GM12874 (cell line): ENCODE data around the gene CRABP1.

ENCODE experiments used
- CTCF ChIP-seq: IDR thresholded peaks from 2 replicates; pipeline ENCODE4 v1.5.1; 2011; ENCODE audit warnings: low read depth, mild to moderate bottlenecking, control low read depth, low read length, moderate library complexity; ENCODE audit not compliant: insufficient read depth

The CRABP1 gene

DNA sequence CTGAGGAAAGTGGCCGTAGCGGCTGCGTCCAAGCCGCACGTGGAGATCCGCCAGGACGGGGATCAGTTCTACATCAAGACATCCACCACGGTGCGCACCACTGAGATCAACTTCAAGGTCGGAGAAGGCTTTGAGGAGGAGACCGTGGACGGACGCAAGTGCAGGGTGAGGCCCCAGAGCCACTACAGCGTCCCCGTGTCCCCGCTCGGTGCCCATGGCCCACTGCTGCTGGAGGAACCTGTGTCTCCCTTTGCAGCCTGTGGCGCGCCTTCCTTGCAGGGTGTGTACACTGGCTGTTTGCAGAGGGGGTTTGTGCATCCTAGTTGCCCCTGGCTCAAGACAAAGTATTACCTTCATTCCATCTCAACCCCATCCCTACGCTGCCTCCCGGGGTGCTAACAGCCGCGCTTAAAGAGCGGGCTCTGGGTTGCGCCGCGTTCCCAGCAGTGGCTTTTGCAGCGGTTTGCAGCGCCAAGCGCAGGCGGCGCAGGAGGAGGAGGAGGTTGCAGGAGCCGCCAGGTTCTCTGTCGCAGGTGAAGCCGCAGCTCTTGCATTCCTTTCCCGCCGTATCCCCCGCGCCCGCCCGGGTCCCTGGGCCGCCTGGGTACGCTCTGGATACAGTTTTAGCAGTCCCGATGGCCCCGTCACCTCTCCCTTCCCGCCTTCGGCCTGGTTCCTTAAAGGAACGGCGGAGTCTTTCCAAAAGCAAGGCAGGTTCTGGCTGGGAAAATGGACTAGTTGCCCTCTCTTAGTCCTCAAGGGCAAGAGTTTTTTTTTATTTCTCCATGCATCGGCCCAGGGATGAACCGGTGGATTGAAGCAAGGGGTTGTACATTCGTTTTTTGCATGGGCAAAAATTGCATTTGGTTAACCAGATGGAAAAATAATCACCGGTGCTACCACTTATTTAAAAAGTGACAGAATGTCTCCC is 1.2 kb downstream of the CRABP1 start:
- TF ChIP-seq CTCF = no peak

DNA sequence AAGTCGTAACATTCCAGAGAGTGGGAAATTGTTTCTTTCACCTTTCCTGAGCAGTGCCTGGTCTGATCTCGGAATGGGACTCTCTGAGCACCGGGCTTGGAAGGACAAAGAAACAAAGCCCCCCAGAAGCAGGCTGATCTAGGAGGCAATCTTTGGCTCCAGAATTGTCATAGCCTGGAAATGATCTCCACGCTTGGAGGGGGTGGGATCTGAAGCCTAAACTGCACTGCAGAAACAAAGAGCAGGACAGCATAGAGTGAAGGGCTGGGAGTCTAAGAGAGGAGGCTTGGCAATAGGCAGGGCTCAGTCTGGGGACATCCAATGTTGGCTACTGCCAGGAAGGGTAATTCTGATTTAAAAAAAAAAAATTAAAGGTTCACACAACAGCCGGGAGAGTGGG is 1.9 kb downstream of the CRABP1 start:
- no peak for TF ChIP-seq CTCF

GRCh38 chr15:78343276-78344060 is 3.3 kb downstream of the CRABP1 start:
- TF ChIP-seq CTCF = no peak

GRCh38 chr15:78345396-78346125 is 5.4 kb downstream of the CRABP1 start:
- TF ChIP-seq CTCF = no peak

- no peak for TF ChIP-seq CTCF
Observed at GRCh38 chr15:78347586-78348543, 7.7 kb downstream of the CRABP1 start.

DNA sequence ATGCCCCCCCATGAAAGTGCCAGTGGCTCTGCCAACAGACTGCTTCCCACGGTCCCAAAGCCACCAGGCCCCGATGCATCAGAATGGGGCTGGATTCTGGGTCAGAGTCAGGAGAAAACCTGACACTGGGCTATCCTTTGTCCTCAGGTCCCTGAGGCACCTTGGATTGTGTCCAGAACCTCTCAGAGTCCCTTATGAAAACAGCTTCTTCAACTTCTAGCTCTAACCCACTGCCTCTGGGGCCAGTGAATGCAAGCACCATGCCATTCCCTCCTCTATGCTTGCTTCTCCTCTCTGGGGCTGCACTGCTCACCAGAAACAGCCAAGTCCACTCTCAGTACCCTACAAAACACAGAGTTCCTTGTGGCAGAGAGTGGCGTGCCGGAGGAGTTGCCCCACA is 9.9 kb downstream of the CRABP1 start:
- TF ChIP-seq CTCF = no peak
